ENCODE measurements around the gene SGCA.
A peak's percentile ranks its signal among the peaks of the same experiment; 100 is the strongest.

SGCA gene

GRCh38 chr17:50149417-50150353, 16.1 kb upstream of the SGCA start:
- DNase-seq (ENCODE audit: low read depth) = peak; percentile 50

DNA sequence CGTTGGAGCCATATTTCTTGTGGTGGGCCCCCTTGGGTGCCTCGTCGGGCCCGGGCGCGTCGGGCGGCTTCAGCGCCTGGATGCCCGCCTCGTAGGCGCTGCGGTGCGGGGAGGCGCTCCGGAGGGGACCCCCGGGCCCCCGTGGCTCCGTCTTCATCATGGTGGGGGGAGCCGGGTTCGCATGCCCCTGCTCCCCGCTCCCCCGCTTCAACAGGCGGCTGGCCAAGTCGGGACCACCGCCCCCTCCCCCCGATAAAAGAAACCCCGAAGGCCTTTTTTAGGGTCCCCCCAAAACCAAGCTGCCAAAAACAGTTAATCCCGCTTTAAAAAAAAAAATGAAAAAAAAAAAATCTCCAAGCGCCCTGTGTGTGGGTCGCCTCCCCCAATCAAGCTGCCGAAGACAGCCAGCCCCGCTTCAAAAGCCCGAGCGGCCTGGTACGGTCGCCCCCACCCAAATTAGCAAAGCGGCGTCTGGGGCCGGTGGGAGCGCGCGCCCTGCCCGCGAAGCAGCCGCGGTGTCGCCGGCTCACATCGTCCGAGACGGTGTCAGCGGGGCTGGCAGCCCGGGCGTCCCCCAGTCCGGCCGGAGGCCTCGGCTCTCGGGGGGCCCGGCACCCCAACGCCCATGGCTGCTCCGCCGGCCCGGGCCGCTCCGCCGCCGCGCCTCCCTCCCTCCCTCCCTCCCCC, 15.3 kb upstream of the SGCA start, which contains the start of gene PPP1R9B:
TSS of gene PPP1R9B (minus strand) at position 324 of the 687 bp plus-strand sequence. CDS start at position 160, 164 bp downstream.
- DNase-seq (ENCODE audit: low read depth) = no peak

DNA sequence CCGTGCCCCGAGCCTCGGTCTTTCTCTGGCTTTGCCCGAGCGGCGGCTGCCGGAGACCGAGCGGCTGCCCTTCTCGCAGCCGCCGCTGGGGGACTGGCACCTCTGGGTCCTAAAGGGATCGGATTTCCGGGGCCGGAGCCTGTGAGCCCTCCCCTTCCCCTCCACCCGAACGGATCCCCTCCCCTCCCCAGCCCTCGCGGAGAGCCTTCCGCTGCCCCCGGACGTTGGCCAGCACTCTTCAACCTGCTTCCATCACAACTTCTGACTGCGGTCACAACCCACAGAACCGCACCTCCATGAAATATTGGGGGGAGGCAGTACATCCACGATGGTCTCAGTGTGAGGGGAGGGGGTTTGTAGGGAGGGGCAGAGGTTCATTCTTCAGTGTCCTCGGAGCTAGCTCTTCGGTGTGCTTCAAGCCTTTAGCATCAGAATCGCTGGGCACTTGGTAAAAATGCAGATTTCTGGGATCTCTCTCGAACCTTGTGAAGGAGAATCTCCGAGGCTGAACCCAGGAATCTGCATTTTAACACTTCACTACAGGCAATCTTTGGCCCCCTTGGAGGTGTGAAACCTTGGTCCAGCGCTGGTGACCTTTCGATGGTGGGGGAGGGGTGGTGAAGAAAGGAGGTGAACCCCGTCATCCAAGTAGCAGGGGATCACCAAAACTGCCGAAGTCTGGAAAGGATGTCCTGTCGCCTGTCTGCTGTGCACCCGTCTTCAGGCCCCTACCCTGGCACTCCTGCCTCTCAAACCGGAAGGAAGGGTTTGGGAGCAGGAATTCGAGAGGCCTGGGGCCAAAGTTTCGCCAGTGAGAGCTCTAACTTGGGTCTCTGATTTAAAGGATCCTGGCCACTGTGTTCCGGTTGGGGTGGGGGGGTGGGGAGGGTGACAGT, 14.5 kb upstream of the SGCA start:
- peak; percentile 81 for DNase-seq (ENCODE audit: low read depth)

GRCh38 chr17:50151937-50152547, 13.8 kb upstream of the SGCA start:
- DNase-seq (ENCODE audit: low read depth) = no peak

DNA sequence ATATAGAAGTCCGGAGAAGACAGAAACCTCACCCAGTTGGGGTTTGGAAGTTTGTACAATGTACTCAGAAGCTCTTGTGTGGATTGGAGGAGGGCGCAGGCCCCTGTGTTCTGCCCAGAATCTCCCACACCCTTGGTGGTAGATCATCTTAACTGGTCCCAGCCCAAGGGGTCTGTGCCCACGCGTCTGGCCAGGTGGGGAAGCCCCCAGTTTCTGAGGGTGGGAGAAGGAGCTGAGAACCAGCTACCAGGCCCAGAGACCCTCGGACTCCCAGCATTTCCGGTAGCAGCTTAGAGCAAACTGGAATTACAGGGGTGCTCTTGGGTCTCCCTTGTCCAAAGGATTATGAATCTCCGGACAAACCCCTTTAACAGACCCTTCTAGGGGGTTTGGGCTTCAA, 13.1 kb upstream of the SGCA start:
- DNase-seq (ENCODE audit: low read depth) = no peak

DNA sequence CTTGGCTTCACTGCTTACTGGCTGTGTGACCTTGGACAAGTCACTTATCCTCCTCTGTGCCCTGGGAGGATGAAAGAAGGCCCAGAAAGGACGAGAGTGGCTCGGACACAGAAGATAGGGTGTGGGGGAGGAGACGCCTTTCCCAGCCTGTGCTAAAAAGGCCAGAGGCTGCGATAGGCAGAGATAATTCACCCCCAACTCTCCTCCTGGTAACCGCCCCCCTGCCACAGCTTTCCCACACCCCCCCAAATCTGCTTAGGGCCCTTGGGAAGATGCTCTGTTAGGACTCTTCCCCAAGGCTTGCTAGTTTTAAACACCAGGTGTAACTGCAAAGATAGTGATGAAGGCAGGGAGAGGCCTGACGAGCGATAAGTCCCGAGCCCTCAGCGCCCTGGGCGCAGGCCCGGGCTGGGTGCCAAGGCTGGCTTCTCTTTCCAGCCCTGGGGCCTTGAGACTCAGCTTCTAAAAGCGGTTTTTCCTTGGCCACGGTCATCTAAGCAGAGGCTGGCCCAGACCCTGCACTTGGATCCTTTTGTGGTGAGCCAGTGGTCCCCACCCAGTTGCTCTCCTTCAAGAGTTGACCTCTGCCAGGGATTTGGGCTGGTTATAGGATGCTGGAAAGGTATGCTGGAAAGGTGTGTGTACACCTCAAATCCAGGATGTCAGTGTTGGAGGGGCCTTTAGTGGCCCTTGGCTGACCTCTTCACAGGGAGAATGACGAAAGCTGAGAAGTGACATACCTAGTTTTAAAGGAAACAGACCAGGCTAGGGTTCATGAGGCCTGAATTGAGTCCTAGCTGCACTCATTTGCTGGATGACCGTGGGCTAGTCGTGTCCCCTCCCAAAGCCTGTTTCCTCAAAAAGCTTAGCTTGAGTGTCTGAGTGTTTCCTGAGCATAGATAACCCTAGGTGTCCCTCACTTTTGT, 11.9 kb upstream of the SGCA start:
- no peak for DNase-seq (ENCODE audit: low read depth)

- DNase-seq (ENCODE audit: low read depth) = no peak
These were observed 11.2 kb upstream of the SGCA start for GRCh38 chr17:50154604-50155003.

DNA sequence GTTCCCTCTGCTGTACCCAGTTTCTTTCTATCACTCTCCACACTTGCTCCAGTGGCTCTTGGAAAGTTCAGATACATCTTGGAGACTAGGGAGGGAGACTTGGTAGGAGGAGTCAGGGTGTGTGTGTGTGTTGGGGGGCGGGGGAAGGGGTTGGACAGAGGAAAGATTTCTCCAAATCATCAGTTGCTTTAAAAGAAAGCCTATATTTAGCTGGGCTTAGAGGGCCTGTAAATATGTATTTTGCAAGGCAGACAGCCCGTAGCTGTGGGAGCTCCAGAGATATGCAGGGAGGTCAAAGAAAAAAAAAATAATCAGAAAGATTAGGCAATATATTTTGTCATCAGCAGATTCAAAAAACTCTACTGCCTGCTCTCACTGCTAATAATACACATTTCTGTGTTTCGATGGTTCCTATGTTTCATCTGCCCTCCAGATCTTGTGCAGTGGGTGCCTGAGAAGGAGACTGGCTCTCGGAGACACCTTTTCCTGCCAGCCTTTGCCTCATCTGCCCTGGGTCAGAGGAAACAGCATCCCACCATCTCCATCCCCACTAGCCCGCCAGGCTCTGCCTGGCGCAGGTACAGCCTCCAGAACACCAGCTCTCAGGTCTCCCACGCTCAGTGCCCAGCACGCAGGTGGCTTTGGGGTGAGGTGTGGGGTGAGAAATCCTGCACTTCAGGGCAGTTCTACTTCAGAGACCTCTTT, 10.5 kb upstream of the SGCA start:
- no peak for DNase-seq (ENCODE audit: low read depth)

DNA sequence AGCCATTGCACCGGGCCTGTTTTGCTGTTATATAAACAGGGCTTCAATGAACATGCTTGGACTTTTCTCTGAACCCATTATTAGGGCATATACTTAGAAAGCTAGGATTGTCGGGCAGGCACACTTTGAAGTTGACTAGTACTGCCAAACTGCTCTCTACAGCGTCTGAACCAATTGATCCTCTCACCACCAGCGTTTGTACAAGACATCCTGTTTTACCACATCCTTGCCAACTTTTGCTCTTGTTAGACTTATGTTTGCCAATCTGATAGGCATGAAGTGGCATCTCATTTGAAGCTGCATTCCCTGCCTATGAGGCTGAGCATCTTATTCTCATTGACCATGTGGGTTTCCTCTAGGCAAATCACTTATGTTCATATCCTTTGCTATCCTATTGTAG, 7.9 kb upstream of the SGCA start:
- DNase-seq (ENCODE audit: low read depth) = no peak

- peak; percentile 93 for DNase-seq (ENCODE audit: low read depth)
These were observed 4.5 kb upstream of the SGCA start for GRCh38 chr17:50161023-50161910.

GRCh38 chr17:50161911-50162288, 3.9 kb upstream of the SGCA start:
- DNase-seq (ENCODE audit: low read depth) = no peak

DNA sequence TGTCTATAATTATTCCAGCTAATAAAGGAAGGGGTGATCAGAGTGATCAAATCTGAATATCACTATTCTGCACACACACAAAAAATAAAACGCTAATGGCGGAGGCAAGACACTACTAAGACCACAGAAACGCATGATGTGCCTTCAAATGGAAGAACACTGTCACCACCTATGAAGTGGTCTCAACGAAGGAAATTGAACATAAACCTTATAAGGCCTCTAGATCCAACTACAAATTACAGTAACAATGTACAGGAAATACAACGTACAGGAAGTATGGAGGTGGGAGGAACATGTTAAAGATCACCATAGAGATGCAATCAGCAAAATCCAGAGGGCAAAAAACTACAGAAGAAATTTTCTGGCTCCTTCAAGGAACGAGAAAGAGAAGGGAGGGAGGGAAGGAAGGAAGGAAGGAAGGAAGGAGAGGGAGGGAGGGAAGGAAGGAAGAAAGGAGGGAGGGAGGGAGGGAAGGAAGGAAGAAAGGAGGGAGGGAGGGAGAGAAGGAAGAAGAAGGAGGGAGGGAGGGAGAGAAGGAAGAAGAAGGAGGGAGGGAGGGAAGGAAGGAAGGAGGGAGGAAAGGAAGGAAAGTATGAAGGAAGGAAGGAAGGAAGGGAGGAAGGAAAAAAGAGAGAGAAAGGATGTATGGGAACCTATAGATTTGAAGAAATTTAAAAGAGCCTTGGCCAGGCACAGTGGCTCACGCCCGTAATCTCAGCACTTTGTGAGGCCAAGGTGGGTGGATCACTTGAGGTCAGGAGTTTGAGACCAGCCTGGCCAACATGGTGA, 3.1 kb upstream of the SGCA start:
- DNase-seq (ENCODE audit: low read depth) = no peak

DNA sequence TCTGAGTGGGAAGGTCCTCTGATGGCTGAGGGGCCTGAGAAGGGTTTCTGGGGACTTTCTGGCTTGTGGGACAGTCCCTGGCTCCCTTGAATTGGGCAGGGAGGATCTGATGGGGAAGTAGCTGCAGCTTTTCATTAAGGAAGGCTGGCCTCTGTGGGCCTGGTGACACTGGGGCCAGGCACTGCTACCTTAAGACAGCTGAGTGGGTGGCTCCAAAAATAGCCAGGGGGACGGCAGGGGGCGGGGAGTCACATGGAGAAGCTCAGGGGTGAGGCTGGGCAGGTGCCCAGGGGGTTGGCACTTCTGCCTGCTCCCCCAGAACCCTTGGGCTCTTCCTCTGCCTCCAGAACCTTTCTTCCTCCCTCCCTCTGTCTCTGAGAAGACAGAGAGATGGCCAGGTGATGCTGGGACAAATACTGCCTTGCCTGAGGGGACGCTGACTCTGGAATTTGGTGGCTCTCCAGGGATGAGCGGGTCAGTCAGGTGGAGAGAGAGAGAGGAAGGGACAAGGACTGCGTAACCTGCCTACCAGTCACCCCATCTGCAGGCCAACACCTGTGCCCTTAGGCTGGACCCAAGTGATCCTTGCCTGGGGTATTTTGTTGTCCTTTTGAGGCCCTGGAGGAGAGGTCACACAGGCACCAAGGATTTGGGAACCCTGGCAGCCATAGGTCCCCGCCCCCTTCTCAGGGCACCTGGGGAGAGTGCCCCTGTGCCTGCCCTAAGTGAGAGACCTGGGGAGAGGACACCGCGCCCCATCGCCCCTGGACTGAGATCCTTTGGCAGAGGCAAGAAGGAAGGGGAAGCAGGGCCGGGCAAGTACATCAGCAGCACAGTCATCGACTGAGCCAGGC, 1.7 kb upstream of the SGCA start:
- DNase-seq (ENCODE audit: low read depth) = no peak

DNA sequence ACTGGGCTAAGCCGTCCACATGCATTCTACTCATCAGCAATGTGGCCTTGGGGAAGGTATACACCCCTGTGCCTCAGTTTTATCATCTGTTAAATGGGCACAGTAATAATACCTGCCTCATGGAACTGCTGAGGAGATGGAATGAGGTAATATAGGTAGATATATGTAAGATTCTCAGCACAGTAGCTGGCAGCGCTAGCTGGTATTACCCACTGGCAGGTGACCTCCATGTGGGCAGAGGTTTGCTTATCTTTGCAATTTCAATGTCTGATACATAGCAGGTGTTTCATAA, 1.2 kb upstream of the SGCA start:
- no peak for DNase-seq (ENCODE audit: low read depth)

DNA sequence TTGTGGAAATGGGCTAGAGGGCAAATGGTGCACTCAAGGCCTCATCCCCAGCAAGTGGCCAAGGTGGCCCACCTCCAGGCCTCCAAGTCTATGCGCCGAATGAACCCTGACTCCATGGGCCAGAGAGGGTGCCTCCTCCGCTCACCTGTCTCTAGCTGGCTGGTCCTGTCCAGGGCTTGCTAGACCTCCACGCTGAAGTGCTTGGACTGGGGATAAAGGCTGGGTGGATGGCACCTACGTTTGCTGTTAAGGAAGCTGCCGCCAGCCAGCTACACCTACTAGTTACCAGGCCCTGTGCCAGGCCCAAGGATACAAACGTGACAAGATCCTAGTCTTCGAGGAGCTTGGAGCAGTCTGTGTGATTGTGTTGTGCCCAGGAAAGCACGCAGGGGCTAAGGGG, 739 bp upstream of the SGCA start:
- no peak for DNase-seq (ENCODE audit: low read depth)

DNA sequence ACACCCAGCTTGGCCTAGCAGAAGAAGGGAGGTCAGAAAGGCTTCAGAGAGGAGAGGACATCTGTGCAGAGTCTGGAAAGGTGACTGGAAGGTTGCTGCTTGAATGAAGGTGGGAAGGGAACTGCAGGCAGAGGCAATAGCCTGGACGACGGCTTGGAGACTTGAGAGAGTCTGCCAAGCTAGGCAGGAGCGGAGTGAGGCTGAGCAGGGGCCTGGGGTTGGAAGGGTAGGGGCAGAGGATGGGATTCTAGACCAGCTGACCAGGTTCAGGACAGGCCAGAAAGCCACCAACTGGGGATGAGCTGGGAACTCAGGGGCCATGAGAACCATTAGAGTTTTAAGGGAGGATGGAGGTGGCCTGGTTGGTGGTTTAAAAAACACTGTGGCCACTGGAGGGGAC, 339 bp upstream of the SGCA start:
- no peak for DNase-seq (ENCODE audit: low read depth)

GRCh38 chr17:50166518-50167181, 845 bp downstream of the SGCA start:
- no peak for DNase-seq (ENCODE audit: low read depth)

Measured in activated T-helper 9 cell treated with anti-CD3 and anti-CD28 coated beads, Interleukin-2, amount 50 U/mL, for 16 hours (primary cell).